Keratinocyte (primary cell): Measurements from ENCODE around the gene ZBTB20. TPM values are rescaled to one million over a fixed set of nuclear protein-coding genes. Genes with fewer than 3 reads are reported as not detected.

Experiments used
- DNase-seq: peaks from one replicate; pipeline ENCODE4 v3.0.0-alpha.2; 2011; ENCODE audit warnings: low read depth, missing footprints, low spot score
- FAIRE-seq: peaks from 2 replicates; lab custom pipeline; 2011; peaks lifted over from hg19 to GRCh38; lab: Jason Lieb, UNC
- H2AFZ ChIP-seq: 2 replicates; pipeline ENCODE4 v1.6.0; 2012; ENCODE audit warnings: low read length, control low read depth, inconsistent platforms; ENCODE audit not compliant: control insufficient read depth
- H3K27ac ChIP-seq: 2 replicates; pipeline ENCODE4 v1.5.1; 2011; ENCODE audit warnings: low read length; ENCODE audit not compliant: control insufficient read depth, insufficient read depth
- H3K27me3 ChIP-seq: 3 replicates; pipeline ENCODE4 v1.6.0; 2011; ENCODE audit warnings: low read length; ENCODE audit not compliant: control insufficient read depth, insufficient read depth; ENCODE audit errors: extremely low read depth
- H3K36me3 ChIP-seq, 2 experiments: 2 replicates in 1 of 2; 3 replicates in 1 of 2; pipeline ENCODE4 v1.5.1; 2011; ENCODE audit warnings: low read length in 2 of 2, mild to moderate bottlenecking in 1 of 2; ENCODE audit not compliant: control insufficient read depth in 2 of 2, insufficient read depth in 2 of 2; ENCODE audit errors: extremely low read depth in 1 of 2
- H3K4me1 ChIP-seq: 3 replicates; pipeline ENCODE4 v1.5.1; 2011; ENCODE audit warnings: low read length; ENCODE audit not compliant: control insufficient read depth, insufficient read depth; ENCODE audit errors: extremely low read depth
- H3K4me2 ChIP-seq: 3 replicates; pipeline ENCODE4 v1.6.0; 2011; ENCODE audit warnings: low read depth, low read length; ENCODE audit not compliant: control insufficient read depth, insufficient read depth; ENCODE audit errors: extremely low read depth
- H3K4me3 ChIP-seq, 3 experiments: fragments of 200-600 bp in 1 of 3; sonication (generic) in 1 of 3; 2 replicates in 2 of 3; 3 replicates in 1 of 3; pipeline ENCODE4 v1.5.1; 2011 to 2016; ENCODE audit warnings: low read length in 3 of 3, mild to moderate bottlenecking in 3 of 3, control low read depth in 2 of 3, inconsistent platforms in 1 of 3, low read depth in 1 of 3, mixed read lengths in 1 of 3, mixed run types in 1 of 3, moderate library complexity in 1 of 3; ENCODE audit not compliant: control insufficient read depth in 2 of 3, insufficient read depth in 2 of 3; ENCODE audit errors: extremely low read depth in 1 of 3
- H3K79me2 ChIP-seq: 2 replicates; pipeline ENCODE4 v1.6.0; 2012; ENCODE audit warnings: low read length; ENCODE audit not compliant: control insufficient read depth, insufficient read depth
- H3K9ac ChIP-seq: 3 replicates; pipeline ENCODE4 v1.6.0; 2011; ENCODE audit warnings: low read length; ENCODE audit not compliant: control insufficient read depth, insufficient read depth; ENCODE audit errors: extremely low read depth
- H3K9me1 ChIP-seq: 3 replicates; pipeline ENCODE4 v1.6.0; 2011; ENCODE audit warnings: low read length; ENCODE audit not compliant: control insufficient read depth, insufficient read depth; ENCODE audit errors: extremely low read depth
- H3K9me3 ChIP-seq: 2 replicates; pipeline ENCODE4 v1.5.1; 2012; ENCODE audit warnings: low read depth, low read length; ENCODE audit not compliant: control insufficient read depth
- H4K20me1 ChIP-seq: 3 replicates; pipeline ENCODE4 v1.6.0; 2011; ENCODE audit warnings: low read length; ENCODE audit not compliant: control insufficient read depth, insufficient read depth; ENCODE audit errors: extremely low read depth
- CTCF ChIP-seq, 3 experiments: IDR thresholded peaks in 1 of 3; conservative IDR thresholded peaks in 1 of 3; optimal IDR thresholded peaks in 1 of 3; 2 replicates in 2 of 3; 3 replicates in 1 of 3; pipeline versions ENCODE3 to v1.5.1; 2011; ENCODE audit warnings: low read length in 3 of 3, mild to moderate bottlenecking in 3 of 3, moderate library complexity in 2 of 3, control low read depth in 1 of 3, inconsistent platforms in 1 of 3; ENCODE audit not compliant: insufficient read depth in 2 of 3; ENCODE audit errors: extremely low read depth in 1 of 3
- EZH2 ChIP-seq: IDR thresholded peaks from one replicate; pipeline ENCODE4 v1.6.1; 2012; ENCODE audit warnings: inconsistent platforms, mild to moderate bottlenecking, low read length, moderate library complexity
- dilution Hi-C: fragments of 300-500 bp; cut with MboI; formaldehyde crosslinking; loops from one replicate; pipeline ENCODE4 v1.7.0; 2020; ENCODE audit warnings: low sequenced_read_pairs; ENCODE audit not compliant: extremely low pct_ligation_motif_present
- polyA plus RNA-seq, 5 experiments: library from polyadenylated mRNA; depleted of rRNA in 3 of 5; stranded (reverse) in 3 of 5; stranded (forward) in 1 of 5; unstranded in 1 of 5; fragments of >200 nt; gene quantifications; 1 replicate in 1 of 5; 2 replicates in 3 of 5; 3 replicates in 1 of 5; pipeline versions ENCODE4 v1.2.1 to v1.2.3, GENCODE V29; 2011 to 2012; ENCODE audit warnings: missing spikeins in 2 of 5, low read depth in 1 of 5, low replicate concordance in 1 of 5

The ZBTB20 gene
- polyA plus RNA-seq, 1 donor (not counting 4 experiments of a cell fraction or from before 2014, with no cell fraction given) = 0.52 TPM

- Histone ChIP-seq H3K27me3 (no peaks in the 10 kb centered on the region), H3K9me1 (no peaks in the 10 kb centered on the region), H3K4me2 (no peak overlapping the region), H3K9ac (no peak overlapping the region), H3K9me3 (no peaks in the 10 kb centered on the region), H4K20me1 (no peaks in the 10 kb centered on the region), H2AFZ (no peak overlapping the region), H3K79me2 (no peaks in the 10 kb centered on the region), H3K4me1 (no peaks in the 10 kb centered on the region), H3K4me3 (no peak overlapping the region), H3K36me3 (no peaks in the 10 kb centered on the region), H3K27ac (no peak overlapping the region)
- dilution Hi-C loops = no loop called here
- no peak for TF ChIP-seq CTCF (optimal IDR thresholded peaks at IDR 0.05 in 1 of 3, IDR thresholded peaks at IDR 0.05 in 1 of 3, conservative IDR thresholded peaks at IDR 0.05 in 1 of 3; ENCODE audit: extremely low read depth in 1 of 3, insufficient read depth in 2 of 3, low read length in 3 of 3)
- TF ChIP-seq EZH2 = no peak
- DNase-seq (no peak), FAIRE-seq (no peak)
Observed at GRCh38 chr3:114985776-114986175, 161.3 kb downstream of the ZBTB20 start.

- dilution Hi-C loops = no loop called here
- Histone ChIP-seq H3K9ac (no peak overlapping the region), H3K9me1 (no peaks in the 10 kb centered on the region), H3K4me3 (no peak overlapping the region), H3K27me3 (no peaks in the 10 kb centered on the region), H3K79me2 (no peaks in the 10 kb centered on the region), H3K4me1 (no peaks in the 10 kb centered on the region), H3K4me2 (no peak overlapping the region), H4K20me1 (no peaks in the 10 kb centered on the region), H3K27ac (no peak overlapping the region), H2AFZ (no peak overlapping the region), H3K9me3 (no peaks in the 10 kb centered on the region), H3K36me3 (no peaks in the 10 kb centered on the region)
- DNase-seq (no peak), FAIRE-seq (no peak)
- TF ChIP-seq CTCF (optimal IDR thresholded peaks at IDR 0.05 in 1 of 3, IDR thresholded peaks at IDR 0.05 in 1 of 3, conservative IDR thresholded peaks at IDR 0.05 in 1 of 3; ENCODE audit: extremely low read depth in 1 of 3, insufficient read depth in 2 of 3, low read length in 3 of 3) = no peak
- TF ChIP-seq EZH2 = no peak
Observed at GRCh38 chr3:114983248-114983647, 163.8 kb downstream of the ZBTB20 start.
